GM21423 (cell line): ENCODE results near the gene CCNF.
"Not testable (repeated sequence)": the region's sequence is repeated elsewhere in the genome, so short reads cannot be mapped to it uniquely, and the experiment has no call there.

Experiments used
- ATAC-seq: cut with Tn5 transposase; IDR thresholded peaks from one replicate; pipeline ENCODE4 v1.9.1; 2021; ENCODE audit warnings: mild to moderate bottlenecking, moderate library complexity; ENCODE audit not compliant: unreplicated experiment

CCNF gene, protein sequence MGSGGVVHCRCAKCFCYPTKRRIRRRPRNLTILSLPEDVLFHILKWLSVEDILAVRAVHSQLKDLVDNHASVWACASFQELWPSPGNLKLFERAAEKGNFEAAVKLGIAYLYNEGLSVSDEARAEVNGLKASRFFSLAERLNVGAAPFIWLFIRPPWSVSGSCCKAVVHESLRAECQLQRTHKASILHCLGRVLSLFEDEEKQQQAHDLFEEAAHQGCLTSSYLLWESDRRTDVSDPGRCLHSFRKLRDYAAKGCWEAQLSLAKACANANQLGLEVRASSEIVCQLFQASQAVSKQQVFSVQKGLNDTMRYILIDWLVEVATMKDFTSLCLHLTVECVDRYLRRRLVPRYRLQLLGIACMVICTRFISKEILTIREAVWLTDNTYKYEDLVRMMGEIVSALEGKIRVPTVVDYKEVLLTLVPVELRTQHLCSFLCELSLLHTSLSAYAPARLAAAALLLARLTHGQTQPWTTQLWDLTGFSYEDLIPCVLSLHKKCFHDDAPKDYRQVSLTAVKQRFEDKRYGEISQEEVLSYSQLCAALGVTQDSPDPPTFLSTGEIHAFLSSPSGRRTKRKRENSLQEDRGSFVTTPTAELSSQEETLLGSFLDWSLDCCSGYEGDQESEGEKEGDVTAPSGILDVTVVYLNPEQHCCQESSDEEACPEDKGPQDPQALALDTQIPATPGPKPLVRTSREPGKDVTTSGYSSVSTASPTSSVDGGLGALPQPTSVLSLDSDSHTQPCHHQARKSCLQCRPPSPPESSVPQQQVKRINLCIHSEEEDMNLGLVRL

DNA sequence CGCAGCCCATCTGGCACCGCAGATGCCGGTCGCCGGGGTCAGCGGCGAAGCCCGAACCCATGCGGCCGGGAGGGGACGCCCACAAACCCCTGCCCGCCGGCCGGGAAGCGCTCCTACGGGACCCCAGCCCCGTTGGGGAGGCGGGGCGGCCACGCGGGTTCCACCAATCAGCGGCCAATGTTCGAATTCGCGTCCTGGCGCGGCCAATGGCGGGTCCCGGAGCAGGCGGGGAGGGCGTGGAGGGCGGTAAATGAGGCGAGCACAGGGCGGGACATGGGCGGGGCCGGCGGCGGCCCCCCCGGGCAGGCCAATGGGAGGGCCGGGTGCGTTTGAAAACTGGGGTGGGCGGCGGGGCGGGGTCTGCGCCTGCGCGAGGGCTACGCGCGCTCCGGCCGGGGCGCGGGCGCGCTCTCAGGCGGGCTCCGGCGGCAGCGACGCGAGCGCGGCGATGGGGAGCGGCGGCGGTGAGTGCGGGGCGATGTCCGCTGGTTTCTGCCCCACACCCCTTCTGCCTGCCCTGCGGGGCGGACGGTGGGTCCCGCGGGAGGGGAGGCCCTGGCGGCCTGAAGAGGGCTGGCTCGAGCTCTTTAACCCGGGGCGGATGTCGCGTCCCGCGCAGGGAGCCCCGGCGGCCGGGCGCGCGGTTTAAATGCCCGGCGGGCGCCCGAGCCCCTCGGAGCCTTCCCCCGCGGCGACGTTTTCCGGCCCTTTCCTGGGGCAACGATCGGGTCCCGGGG, at the start of gene CCNF:
TSS of gene CCNF (plus strand) at position 414 of the 737 bp plus-strand sequence. CDS start at position 449, 35 bp downstream.
- peak; percentile 83 for ATAC-seq

DNA sequence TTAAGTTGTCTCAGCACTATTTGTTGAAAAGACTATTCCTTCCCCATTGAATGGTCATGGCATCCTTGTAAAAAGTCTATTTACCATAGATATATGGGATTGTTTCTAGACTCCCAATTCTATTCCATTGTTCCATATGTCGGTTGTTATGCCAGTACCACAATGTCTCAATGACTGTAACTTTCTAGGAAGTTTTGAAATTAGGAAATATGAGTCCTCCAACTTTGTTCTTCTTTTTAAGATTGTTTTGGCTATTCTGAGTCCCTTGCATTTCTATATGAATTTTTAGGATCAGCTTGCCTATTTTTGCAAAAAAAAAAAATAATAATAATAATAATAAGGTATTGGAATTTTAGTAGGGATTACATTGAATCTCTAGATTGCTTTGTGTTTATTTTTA, 45.7 kb upstream of the CCNF start:
- ATAC-seq, result no peak

DNA sequence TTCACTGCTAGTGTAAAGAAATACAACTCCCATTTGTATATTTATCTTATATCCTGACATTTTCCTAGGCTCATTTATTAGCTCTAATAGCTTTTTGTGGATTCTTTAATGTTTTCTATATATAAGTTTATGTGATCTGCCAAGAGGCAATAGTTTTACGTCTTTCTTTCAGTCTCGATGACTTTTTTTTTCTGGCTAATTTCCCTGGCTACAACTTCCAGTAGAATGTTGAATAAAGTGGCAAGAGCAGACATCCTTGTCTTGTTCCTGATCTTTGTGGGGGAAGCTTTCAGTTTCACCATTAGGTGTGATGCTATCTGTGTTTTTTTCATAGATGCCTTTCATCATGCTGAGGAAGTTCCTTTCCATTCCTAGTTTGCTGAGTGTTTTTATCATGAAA, 44.8 kb upstream of the CCNF start:
- no peak for ATAC-seq

DNA sequence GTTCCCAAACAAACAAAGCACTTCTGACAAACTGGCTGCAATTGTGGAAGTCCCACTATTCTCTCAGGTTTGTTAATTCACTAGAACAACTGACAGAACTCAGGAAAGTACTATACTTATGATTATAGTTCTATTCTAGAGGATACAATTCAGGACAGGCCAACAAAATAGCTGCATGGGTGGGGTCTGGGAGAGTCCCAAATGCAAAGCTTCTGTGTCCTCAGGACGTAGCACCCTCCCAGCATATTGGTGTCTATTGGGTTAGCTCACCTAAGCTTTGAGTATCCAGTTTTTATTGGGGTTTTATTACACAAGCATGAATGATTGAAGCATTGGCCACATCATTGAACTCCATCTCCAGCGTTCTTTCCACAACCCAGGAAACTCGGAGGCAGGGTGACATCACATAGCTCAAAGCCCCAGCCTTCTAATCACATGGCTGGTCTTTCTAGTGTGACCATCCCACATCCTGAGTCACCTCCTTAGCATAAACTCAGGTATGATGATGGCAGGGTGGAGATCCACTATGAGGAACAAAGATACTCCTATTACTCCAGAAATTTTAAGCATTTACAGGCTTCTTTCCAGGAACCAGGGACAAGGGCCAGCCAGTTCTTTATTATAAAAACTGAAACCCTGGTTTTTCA, 43.9 kb upstream of the CCNF start:
- ATAC-seq, result no peak

DNA sequence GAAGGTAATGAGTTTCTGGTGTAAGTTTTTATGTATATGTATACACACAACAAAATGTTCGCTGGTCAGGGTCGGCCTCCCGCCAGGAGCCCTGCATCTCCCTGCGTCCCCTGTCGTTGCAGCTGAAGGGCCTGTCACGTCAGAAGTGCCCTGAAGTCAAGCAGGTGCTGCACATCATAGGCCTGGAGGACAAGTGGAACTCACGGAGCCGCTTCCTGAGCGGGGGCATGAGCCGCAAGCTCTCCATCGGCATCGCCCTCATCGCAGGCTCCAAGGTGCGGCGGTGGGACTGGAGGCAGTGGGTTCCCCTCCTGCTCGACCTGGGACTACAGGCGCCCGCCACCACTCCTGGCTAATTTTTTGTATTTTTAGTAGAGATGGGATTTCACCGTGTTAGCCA, 43.3 kb upstream of the CCNF start:
- not testable (repeated sequence) for ATAC-seq

DNA sequence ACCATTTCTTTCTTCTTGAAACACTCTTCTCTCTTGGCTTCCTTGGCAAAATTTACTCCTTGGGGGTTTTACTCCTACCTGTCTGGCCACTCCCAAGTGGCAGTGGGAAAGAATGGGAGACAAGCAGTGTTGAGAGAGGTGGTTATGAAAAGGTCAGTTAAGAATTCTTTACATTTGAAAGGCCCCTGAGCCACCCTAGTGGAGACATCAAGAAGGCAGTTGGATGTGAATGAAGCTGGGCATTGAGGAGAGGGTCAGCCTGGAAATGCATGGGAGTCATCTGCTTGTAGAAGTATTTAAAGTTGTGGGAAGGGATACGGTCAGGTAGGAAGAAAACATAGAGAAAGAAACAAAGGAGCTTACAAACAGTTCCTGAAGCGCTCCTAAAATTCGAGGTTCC, 42.3 kb upstream of the CCNF start:
- no peak for ATAC-seq

DNA sequence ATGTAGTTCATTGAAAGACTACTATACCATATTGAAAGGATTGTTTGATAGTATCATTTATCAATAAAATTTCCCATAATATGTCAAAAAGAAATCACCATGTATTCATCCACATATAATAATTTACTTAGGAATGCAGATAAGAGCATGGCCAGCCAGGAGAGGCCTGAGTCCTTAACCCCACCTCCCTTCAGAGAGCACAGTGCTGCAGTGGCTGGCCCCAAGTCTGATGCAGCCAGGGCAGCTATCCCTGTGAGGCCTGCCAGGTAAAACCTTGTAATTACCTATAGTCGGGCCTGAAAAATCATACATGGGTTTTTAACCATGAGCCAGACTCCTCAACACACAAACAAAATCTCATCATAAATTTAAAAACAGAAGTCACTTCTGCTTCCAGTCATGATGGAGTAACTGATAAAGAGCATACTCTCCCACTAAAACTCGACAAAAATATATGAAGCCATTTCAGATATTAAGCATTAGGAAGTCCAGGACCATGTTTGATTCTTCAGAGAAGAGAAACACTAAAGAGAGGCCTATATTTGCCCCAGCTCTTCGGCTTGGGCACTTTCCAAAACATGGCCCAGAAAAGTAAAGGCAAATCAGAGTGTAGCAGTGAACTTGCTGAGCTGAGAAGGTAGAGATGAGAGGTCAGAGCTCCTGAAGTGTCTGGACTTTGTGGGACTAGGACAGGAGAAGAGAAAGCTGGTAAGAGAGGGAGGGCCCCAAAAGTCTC, 40.9 kb upstream of the CCNF start:
- ATAC-seq, result no peak

DNA sequence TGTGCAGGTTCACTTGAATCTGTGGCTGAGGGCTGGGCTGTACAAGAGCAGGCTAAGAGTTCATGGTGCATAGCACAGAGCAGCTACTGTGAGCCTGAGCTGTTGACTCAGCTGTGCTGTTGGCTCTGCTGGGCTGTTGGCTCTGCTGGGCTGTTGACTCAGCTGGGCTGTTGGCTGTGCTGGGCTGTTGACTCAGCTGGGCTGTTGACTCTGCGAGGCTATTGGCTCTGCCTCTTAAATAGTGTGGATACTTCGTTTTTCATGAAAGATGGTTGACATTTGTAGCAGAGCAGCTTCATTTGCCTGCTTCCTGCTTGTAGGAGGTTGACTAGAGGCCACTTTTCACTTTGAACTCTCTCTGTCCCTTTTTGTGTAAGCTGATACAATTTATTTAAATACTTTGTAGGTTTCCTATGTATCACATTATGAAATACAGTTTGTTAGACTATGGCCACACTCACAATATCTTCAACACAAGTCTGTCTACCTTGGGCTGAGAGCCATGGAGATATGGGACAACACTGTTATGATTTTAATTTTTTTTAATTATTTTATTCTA, 40.3 kb upstream of the CCNF start:
- ATAC-seq, result no peak

DNA sequence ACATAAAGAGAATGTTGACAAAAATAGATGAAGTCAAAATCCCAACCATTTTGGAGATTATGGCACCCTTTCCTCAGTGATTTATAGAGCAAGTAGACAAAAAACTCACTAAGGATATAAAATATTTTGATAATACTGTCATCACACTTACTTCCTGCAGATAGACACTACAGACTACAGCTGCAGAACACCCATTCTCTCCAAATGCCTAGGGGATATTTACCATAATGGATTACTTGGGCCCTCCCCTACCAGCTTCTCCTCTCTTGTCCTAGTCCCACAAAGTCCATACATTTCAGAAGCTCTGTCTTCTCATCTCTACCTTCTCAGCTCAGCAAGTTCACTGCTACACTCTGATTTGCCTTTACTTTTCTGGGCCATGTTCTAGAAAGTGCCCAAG, 37.2 kb upstream of the CCNF start:
- ATAC-seq, result no peak

DNA sequence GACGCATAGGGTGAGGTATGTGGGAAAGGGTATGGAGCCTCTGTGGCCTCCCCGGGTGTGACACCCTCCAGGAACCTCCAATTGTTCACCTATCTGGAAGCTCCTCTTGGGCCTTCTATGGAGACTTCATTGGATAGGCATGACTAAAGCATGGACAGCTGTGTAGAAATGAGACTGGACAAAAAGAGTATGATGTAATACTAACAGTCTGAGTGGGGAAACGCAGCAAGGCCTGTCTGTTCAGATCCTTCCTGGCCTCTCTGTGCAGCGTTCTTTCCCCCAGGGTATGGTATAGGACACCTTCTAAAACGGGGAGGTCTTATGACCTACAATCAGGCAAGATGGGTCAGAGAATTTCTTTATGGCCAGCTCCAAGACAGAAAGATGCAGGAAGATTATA, 30.7 kb upstream of the CCNF start:
- ATAC-seq, result no peak

DNA sequence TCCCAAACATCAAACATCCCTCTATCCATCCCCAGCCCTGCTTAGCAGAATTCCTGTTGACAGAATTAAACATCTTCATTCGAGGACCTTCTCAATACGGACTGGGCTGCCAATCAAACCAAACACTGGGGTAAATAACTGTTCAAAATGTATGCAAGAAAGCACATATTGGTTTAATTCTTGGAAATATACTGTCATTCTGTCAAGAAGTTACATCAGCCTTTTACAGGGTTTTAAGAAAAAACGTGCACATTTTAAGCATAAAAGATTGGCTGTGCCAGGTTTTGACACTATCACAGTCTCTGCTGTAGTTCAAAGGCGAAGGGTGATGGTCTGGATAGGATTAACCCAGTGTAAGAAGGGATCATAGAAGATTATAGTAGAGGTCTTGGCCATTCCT, 25.1 kb upstream of the CCNF start:
- ATAC-seq, result no peak

DNA sequence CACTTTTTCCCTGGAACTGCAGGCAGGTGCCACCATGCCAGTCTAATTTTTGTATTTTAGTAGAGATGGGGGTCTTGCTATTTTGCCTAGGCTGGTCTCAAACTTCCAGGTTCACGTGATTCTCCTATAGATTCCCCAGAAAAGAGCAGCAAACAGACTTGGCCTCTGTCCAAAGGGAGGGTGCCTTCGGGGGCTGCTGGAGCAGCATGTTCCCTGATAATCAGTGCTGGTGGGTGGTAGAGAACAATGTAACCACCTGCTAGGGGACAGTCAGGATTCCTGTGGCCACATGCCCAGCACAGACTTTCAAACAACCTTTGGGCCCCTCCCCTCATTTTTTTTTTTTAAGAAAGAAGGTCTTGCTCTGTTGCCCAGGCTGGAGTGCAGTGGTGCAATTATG, 14.2 kb upstream of the CCNF start:
- ATAC-seq, result no peak

DNA sequence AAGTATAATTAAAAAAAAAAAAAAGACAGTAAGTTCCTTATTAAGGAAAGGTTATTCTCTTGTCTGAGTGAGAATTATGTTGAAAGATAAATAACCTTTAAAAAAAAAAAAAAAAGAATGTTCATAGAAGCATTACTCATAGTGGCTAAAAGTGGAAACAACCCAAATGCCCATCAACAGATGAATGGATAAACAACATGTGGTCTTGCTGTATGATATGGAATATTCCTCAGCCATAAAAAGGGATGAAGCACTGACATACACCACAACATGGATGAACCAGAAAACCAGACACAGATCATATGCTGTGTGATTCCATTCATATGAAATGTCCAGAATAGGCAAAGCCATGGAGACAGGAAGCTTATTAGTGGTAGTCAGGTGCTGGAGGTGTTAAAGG, 9.2 kb upstream of the CCNF start:
- no peak for ATAC-seq

DNA sequence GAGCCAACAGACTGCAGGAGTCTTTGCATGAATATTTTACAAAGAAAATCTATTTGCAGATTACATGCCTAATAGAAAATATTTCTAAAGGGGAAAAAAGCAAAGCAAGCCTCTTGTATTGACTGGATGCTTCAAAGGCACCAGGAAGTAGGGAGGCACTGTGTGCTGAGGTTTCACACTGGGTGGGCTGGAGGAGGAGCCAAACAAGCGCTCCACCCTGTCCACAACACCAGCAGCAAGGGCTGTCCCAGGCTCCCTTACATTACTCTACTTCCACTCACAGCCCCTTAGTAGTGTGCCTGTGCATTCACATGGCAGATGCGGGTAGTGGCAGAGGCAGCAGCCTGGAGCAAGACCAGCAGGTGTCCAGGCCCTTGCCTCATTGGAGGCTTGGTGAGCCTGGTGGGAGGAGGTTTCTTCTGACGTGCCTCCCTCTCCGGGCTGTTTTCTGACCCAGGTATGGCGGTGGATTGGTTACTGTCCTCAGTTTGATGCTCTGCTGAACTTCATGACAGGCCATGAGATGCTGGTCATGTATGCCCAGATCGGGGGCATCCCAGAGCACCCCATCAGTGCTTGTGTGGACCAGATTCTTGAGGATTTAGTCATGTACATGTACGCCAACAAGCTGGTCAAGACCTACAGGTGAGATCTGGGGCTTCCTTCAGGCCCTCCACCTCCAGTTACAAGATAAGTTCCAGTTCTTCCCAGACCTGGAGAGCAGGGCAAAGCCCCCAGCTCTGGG, 7.0 kb upstream of the CCNF start:
- ATAC-seq, result no peak

DNA sequence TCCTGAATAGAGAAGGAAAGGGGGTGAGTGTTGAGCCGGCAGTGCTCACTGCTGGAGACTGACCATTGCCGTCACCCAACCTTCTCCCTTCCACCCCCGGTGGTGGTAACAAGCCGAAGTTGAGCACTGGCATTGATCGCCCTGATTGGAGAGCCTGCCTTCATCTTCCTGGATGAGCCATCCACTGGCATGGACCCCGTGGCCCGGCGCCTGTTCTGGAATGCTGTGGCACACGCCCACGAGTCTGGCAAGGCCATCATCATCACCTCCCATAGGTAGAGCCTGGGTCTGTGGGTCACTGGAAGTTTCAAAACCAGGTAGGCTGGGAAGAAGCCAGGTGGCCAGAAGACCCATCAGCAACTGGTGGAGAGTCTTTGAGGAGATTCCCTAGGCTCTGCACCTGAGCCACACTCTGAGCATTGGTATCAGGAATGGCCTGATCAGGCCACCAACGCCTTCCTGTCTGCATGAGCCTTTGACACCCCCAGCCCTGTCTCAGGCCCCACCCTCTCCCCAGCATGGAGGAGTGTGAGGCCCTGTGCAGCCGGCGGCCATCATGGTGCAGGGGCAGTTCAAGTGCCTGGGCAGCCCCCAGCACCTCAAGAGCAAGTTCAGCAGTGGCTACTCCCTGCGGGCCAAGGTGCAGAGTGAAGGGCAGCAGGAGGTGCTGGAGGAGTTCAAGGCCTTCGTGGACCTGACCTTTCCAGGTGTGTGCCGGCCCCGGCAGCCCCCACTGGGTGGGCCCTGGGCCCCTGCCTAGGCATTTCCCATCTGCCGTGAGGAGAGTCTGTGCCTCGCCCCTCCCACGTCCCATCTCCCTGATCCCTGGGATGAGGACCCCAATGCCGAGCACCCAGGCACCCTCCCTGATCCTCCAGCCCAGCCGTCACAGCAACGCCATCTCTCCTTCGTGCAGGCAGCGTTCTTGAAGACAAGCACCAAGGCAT, 4.9 kb upstream of the CCNF start:
- ATAC-seq, result no peak

DNA sequence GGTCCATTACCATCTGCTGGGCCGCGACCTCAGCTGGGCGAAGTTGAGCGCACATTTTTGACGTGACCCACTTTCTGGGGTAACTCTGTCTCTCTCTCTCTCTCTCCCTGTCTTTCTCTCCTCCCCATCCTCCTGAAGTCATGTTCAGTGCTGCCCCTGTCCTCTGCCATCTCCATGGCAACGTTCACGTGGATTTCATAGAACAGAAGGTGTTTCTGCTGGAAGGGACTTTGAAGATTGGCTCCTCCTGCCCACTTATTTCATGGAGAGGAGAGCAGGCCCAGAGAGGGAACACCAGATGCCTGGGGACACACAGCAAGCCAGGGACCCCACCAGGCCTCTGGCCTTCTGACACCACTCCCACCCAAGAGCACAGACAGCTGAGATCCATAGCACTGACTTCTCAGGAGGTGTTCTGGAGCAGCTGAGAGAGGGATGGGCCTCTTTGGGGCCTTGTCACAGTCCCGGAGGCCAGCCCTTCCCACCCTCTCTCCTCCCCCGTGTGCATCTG, 4.2 kb upstream of the CCNF start:
- no peak for ATAC-seq

DNA sequence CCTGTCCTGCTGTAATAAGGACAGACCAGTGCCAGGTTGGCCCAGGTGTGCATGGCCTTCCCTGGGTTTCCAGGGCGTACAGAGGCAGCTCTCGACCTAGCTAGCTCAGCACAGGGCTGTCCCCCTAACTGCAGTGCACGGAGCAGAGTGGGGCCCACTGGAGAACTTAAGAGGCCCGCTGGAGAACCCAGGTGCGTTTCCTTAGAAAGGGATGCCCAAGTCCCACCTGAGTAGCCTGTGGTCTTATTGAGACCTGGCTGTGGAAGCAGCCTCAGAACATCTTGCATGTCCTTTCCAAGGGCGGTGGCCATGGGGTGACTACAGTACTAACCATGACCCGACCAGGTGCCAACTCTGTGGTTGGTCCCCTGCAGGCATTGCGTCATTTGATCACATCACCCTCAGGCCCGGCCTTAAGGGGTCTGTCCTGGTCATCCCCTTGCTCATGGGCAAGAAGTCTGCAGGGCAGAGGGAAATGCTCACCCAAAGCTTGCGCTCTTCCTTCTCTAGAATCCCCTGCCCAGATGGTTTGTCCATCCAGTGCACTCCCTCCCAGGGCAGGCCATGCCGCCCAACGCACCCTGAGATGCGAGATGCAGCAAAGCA, 3.3 kb upstream of the CCNF start:
- ATAC-seq, result no peak

DNA sequence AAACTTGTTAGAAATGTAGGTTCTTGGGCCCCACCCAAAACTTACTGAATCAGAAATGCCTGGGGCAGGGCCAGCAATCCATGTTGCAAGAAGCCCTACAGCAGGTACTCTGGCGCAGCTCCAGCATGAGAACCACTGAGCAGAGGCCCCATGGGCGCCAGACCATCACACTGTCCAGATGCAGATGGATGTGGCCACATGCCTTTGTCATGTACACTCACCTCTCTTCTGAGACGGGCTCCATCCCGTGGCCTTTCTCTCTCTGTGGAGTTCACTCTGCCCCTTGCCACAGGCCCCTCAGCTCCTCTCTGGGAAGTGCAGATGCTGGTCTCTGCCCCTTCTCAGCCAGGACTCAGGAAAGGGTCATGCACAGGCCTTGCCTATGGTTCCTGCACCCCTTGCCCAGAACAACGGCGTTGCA, 2.3 kb upstream of the CCNF start:
- ATAC-seq, result no peak
